ENCODE data around the gene S100A12. TPM values are rescaled to one million over a fixed set of nuclear protein-coding genes. Genes with fewer than 3 reads are reported as not detected.

S100A12 gene
- total RNA-seq, 2 experiments from 2014 or later, result 4.0 to 5.5 TPM

DNA sequence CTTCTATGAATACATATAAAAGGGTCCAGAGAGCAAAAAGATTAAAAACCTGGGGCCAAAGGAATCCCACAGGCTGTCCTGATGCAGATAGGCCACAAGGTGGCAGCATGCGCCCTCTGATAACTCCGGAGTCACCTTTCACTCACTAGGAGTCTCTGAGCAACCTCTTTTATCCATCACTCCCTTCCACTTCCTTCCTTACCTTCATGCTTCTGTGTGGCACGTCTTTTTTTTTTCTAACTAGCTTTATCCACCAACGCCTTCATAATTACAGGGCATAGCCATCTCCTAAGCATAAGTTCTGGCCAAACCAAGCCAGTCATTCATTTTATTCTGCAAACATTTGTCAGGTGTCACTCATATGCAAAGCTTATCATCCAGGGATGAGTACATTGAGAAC is 22.9 kb downstream of the S100A12 start:
- Mint-ChIP-seq H3K27ac (no peak overlapping the region), H3K27me3 (peaks cover 22% of the 10 kb centered on the region), H3K9me3 (no peaks in the 10 kb centered on the region), H3K4me1 (ENCODE audit: low read depth) (peaks cover 15% of the 10 kb centered on the region), H3K4me3 (no peak overlapping the region), H3K36me3 (ENCODE audit: low read depth) (no peaks in the 10 kb centered on the region)
- intact Hi-C loops (cut with DNase I, micrococcal nuclease), result loop anchor here (1.0 to 10.0 kb wide), 3 partner anchors 52 to 392 kb away; no protein-coding TSS in a partner anchor
- peaks cover 10% of the 10 kb centered on the region for H3K4me1 ChIP-seq (ENCODE audit: insufficient read depth, low read length)
- CTCF ChIA-PET, result interaction anchor here (0.7 to 1.6 kb wide), 4 partner anchors 10 to 141 kb away, joined by 3 to 10 read pairs (median 4); no protein-coding TSS in a partner anchor
- peak; percentile 75 for ATAC-seq (ENCODE audit: poor library complexity)
- peaks cover 0 to 3% of the 10 kb centered on the region in 2 experiments for H3K27me3 ChIP-seq (ENCODE audit: control insufficient read depth in 1 of 2, insufficient read depth in 2 of 2, low read length in 2 of 2)
- no peaks in the 10 kb centered on the region for H3K36me3 ChIP-seq (ENCODE audit: insufficient read depth, low read length)
- DNase-seq, result peak; percentile 29 to 80 (median 52)
- no peak overlapping the region for H3K4me3 ChIP-seq (ENCODE audit: low read length)
- no peaks in the 10 kb centered on the region for H3K9me3 ChIP-seq (ENCODE audit: control insufficient read depth in 1 of 2, insufficient read depth in 1 of 2, low read length in 2 of 2)
- no peak overlapping the region for H3K27ac ChIP-seq (ENCODE audit: low read depth in 1 of 2, low read length in 2 of 2)
- POLR2A ChIA-PET, result no interaction called here
- TF ChIP-seq, protein P1, sequence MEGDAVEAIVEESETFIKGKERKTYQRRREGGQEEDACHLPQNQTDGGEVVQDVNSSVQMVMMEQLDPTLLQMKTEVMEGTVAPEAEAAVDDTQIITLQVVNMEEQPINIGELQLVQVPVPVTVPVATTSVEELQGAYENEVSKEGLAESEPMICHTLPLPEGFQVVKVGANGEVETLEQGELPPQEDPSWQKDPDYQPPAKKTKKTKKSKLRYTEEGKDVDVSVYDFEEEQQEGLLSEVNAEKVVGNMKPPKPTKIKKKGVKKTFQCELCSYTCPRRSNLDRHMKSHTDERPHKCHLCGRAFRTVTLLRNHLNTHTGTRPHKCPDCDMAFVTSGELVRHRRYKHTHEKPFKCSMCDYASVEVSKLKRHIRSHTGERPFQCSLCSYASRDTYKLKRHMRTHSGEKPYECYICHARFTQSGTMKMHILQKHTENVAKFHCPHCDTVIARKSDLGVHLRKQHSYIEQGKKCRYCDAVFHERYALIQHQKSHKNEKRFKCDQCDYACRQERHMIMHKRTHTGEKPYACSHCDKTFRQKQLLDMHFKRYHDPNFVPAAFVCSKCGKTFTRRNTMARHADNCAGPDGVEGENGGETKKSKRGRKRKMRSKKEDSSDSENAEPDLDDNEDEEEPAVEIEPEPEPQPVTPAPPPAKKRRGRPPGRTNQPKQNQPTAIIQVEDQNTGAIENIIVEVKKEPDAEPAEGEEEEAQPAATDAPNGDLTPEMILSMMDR (IDR thresholded peaks at IDR 0.05), result peak; percentile 96

DNA sequence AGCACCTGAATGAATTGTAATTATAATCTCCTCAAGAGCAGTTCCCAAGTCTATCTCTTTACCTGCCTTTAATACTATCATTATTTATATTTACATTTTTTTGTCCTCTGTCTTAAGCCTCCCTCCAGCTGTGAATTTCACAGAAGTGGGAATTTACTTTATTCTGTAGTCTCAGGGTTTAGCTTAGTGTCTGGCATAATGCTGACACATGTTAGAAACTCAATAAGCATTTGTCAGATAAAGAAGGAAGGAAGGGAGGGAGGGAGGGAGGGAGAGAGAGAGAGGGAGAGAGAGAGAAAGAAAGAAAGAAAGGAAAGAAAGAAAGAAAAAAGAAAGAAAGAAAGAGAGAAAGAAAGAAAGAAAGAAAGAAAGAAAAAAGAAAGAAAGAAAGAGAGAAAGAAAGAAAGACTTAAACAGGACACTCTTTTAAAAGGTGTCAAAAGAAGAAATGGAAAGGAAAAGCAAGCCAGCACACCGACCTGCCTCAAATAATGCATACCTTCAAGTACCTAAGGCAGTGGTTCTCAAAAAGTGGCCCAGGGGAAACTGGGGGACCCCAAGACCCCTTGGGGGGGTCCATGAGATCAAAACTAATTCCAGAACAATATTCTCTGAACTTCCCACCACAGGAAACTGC is 25.0 kb downstream of the S100A12 start:
- Histone ChIP-seq H3K4me1 (ENCODE audit: insufficient read depth, low read length) (peaks cover 13% of the 10 kb centered on the region), H3K36me3 (ENCODE audit: insufficient read depth, low read length) (no peaks in the 10 kb centered on the region), H3K27ac (ENCODE audit: low read depth in 1 of 2, low read length in 2 of 2) (no peak overlapping the region), H3K4me3 (ENCODE audit: low read length) (no peak overlapping the region), H3K27me3 (ENCODE audit: control insufficient read depth in 1 of 2, insufficient read depth in 2 of 2, low read length in 2 of 2) (peaks cover 0 to 3% of the 10 kb centered on the region in 2 experiments), H3K9me3 (ENCODE audit: control insufficient read depth in 1 of 2, insufficient read depth in 1 of 2, low read length in 2 of 2) (no peaks in the 10 kb centered on the region)
- Mint-ChIP-seq H3K4me1 (ENCODE audit: low read depth) (peaks cover 15% of the 10 kb centered on the region), H3K9me3 (no peaks in the 10 kb centered on the region), H3K27ac (no peak overlapping the region), H3K4me3 (no peak overlapping the region), H3K36me3 (ENCODE audit: low read depth) (no peaks in the 10 kb centered on the region), H3K27me3 (peaks cover 34% of the 10 kb centered on the region)
- CTCF ChIA-PET, result no interaction called here
- intact Hi-C loops (cut with DNase I, micrococcal nuclease), result loop anchor here in 1 of 2 experiments (10.0 kb wide), 1 partner anchor 394 kb away; no protein-coding TSS in a partner anchor
- POLR2A ChIA-PET, result no interaction called here
- DNase-seq, result no peak
- no peak for ATAC-seq (ENCODE audit: poor library complexity)
- TF ChIP-seq, protein P1 (IDR thresholded peaks at IDR 0.05), result no peak

DNA sequence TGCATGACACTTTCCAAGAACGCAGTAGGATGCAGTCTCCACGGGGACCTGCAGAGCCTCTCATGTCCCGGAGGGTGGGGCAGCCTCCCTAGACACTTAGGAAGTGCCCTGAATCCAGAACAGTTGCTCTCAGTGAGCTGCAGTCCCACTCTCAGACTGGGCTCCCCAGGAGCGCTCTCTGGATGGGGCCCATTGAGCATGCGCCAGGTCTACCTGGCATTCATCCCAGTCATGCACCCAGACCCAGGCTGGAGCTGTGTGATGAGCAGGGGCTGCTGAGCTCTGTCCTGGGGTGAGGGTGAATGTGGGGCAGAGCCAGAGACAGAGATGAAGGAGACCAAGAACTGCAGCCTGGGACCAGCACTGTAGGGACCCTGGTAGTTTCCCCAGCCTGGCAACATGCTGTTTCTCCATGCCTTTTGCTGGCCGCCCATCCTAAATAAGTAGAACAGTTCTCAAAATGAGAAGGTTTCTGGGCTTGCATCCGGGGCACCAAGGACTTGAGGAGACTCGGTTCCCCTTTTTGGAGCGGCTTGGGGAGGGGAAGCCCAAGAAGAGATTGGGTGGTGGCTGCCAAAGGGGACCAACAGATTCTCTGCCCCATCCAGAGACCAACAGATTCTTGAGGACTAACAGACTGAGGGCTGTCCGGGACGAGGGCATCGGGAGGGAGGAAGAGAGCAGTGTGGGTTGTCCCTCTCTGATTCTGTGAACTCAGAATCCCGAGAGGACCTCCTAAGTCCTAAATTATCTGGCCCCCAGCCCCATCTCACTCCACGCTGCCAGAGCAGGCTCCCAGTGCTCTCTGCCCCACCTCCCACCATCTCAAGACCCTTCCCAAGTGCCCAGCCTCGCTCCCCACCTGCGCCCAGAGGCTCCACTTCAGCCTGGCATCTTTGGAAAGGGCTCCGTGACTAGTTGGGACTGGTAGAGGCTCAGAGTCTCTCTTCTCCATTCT is 25.8 kb downstream of the S100A12 start:
- ChIA-PET POLR2A (no interaction called here), CTCF (no interaction called here)
- Mint-ChIP-seq H3K27ac (no peak overlapping the region), H3K27me3 (peaks cover 36% of the 10 kb centered on the region), H3K4me1 (ENCODE audit: low read depth) (peaks cover 22% of the 10 kb centered on the region), H3K36me3 (ENCODE audit: low read depth) (no peaks in the 10 kb centered on the region), H3K9me3 (no peaks in the 10 kb centered on the region), H3K4me3 (no peak overlapping the region)
- DNase-seq (no peak), ATAC-seq (ENCODE audit: poor library complexity) (no peak)
- Histone ChIP-seq H3K4me1 (ENCODE audit: insufficient read depth, low read length) (peaks cover 20% of the 10 kb centered on the region), H3K27ac (ENCODE audit: low read depth in 1 of 2, low read length in 2 of 2) (no peak overlapping the region), H3K27me3 (ENCODE audit: control insufficient read depth in 1 of 2, insufficient read depth in 2 of 2, low read length in 2 of 2) (peaks cover 0 to 3% of the 10 kb centered on the region in 2 experiments), H3K9me3 (ENCODE audit: control insufficient read depth in 1 of 2, insufficient read depth in 1 of 2, low read length in 2 of 2) (no peaks in the 10 kb centered on the region), H3K4me3 (ENCODE audit: low read length) (no peak overlapping the region), H3K36me3 (ENCODE audit: insufficient read depth, low read length) (no peaks in the 10 kb centered on the region)
- intact Hi-C loops (cut with DNase I, micrococcal nuclease), result loop anchor here in 1 of 2 experiments (10.0 kb wide), 1 partner anchor 395 kb away; no protein-coding TSS in a partner anchor
- TF ChIP-seq, protein P1 (IDR thresholded peaks at IDR 0.05), result no peak

Measured in CD4-positive, alpha-beta T cell (primary cell).